GM21526 (cell line): ENCODE results near the gene CLN3.
"Not testable (repeated sequence)": the region's sequence is repeated elsewhere in the genome, so short reads cannot be mapped to it uniquely, and the experiment has no call there.

Experiments used
- ATAC-seq: cut with Tn5 transposase; IDR thresholded peaks from one replicate; pipeline ENCODE4 v1.9.1; 2021; ENCODE audit warnings: moderate library complexity; ENCODE audit not compliant: unreplicated experiment, low FRiP score

Gene CLN3

GRCh38 chr16:28491970-28492474, at the start of gene CLN3:
CLN3 (minus strand) TSS chr16:28492074; CDS start chr16:28491759, 315 bp downstream.
- peak; percentile 68 for ATAC-seq

DNA sequence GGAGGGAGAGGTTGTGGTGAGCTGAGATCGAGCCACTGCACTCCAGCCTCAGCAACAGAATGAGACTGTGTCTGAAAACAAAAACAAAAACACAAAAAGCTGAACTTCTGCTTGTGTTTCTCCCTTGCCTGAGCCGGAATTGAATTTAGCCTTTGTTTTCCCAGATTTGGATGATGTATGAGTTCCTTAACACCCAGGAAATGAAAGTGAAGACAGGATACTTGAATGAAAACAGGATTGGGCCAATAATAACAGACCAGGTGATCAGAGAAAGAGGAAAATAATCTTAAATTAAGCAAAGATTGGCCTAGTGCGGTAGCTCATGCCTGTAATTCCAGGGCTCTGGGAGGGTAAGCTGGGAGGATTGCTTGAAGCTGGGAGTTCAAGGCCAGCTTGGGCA, 48.5 kb upstream of the CLN3 start:
- no peak for ATAC-seq

DNA sequence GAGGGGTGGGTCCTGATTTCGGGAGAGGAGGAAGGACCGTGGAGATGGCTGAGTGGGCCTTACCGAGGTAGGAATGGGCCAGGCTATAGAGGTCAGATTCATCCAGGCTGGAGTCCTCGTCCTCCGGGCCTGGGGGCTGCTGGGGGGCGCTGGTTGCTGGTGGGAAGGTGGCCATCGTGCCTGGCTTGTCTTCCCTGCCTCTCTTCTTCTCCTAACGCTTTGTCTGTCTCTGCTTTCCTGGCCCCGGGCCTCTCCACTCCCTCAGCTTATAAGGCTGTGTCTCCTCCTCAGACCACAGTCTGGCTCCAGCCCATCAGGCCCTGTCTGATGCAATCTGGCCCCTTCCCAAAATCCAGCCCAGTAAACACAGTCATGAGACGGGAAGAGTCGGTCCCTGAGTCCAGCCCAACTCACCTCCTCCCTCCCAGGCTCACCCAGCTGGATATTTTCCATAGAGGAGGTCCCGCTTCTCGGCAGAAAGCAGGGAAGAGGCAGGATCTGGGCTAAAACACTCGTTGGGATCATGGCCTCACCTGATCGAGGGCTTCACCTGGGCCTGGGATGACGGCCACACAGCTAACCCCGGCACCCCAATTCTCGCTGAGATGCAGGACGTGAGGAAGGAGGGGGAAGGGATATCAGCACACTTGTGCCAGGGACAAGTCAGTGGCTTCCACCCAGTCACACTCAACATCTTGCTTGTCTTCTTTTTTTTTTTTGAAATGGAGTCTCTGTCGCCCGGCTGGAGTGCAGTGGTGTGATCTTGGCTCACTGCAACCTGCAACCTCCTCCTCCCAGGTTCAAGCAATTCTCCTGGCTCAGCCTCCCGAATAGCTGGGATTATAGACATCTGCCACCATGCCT, 47.1 kb upstream of the CLN3 start, which contains the start of gene NUPR1:
Gene NUPR1 (minus strand): TSS at position 242 of the 864 bp plus-strand sequence. CDS start 67 bp downstream, at position 175.
- ATAC-seq, result no peak

GRCh38 chr16:28537964-28538732, 46.3 kb upstream of the CLN3 start:
- ATAC-seq, result no peak

GRCh38 chr16:28537076-28537475, 45.2 kb upstream of the CLN3 start:
- no peak for ATAC-seq

- ATAC-seq, result no peak
Observed at GRCh38 chr16:28534542-28535373, 42.9 kb upstream of the CLN3 start.

DNA sequence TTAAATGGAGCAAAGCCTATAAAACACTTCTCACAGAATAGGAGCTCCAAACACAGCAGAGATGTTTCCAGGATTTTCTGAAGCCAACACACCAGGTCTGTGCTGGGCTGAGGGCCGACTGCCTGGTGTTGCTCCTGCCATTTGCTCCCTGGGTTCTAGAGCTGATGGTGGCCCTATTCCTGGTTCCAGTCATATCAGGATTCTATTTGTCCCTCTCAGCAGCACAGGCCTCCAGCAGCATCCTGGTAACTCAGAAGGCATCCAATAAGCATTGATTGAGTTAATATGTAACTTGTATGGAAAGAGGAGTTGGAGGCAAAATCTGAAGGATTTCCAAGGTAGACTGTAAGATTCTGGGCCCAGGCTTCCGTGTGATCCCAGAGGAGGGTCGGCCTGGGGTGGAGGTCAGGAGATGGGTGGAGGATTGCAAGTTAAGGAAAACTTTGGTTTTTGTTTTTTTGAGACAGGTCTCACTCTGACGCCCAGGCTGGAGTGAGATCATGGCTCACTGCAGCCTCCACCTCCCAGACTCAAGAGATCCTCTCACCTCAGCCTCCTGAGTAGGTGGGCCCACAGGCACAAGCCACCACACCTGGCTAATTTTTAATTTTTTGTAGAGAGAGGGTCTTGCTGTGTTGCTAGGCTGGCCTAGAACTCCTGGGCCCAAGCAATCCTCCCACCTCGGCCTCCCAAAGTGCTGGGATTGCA, 41.2 kb upstream of the CLN3 start:
- no peak for ATAC-seq

- no peak for ATAC-seq
Observed at GRCh38 chr16:28531777-28532744, 40.2 kb upstream of the CLN3 start.

GRCh38 chr16:28529124-28529523, 37.2 kb upstream of the CLN3 start:
- no peak for ATAC-seq

- ATAC-seq, result no peak
Observed at GRCh38 chr16:28528463-28528867, 36.6 kb upstream of the CLN3 start.

- no peak for ATAC-seq
Observed at GRCh38 chr16:28527985-28528384, 36.1 kb upstream of the CLN3 start.

DNA sequence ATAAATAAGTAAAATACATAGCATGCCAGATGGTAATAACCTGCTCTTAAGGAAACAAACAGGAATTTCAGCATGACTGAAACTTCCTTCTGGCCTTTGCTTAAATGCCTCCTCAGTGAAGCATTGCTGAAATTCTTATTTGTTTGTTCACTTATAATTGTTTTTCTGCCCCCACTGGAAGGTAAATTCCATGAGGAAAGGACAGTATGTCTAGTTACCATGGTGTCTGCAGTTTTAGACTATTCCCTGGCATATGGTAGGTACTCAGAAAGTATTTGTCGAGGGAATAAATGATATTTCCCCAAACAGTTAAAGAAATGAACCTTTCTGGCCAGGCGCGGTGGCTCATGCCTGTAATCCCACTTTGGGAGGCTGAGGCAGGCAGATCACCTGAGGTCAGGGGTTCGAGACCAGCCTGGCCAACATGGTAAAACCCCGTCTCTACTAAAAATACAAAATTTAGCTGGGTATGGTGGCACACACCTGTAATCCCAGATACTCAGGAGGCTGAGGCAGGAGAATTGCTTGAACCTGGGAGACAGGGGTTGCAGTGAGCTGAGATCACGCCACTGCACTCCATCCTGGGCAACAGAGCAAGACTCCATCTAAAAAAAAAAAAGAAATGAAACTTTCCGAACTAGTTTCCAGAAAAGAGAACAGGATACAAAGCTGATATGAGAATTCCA, 35.4 kb upstream of the CLN3 start:
- not testable (repeated sequence) for ATAC-seq

GRCh38 chr16:28526201-28527099, 34.6 kb upstream of the CLN3 start:
- ATAC-seq, result no peak

- no peak for ATAC-seq
Observed at GRCh38 chr16:28524681-28525171, 32.9 kb upstream of the CLN3 start.

- ATAC-seq, result no peak
Observed at GRCh38 chr16:28522792-28523191, 30.9 kb upstream of the CLN3 start.

DNA sequence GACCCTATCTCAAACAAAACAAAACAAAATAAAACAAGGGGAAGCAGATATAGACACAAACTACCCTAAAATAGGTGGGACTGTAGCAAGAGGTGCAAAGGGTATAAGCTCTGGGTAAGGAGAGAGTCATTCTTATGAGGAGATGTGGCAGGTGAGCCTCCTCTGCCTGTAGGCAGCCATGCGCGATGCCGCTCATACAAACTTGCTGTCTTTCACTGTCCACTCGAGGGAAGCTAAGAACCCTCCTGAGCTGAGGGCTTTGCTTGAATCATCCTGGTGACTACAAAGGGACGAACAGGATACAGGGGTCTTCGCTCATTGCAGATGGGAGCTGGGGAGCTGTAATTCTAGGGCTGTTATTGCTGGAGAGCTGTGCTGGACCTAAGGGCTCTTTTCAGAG, 29.6 kb upstream of the CLN3 start:
- no peak for ATAC-seq

GRCh38 chr16:28520672-28521071, 28.8 kb upstream of the CLN3 start:
- no peak for ATAC-seq
